ENCODE measurements around the gene YPEL2.

Gene YPEL2

GRCh38 chr17:59423137-59423724 is 91.8 kb downstream of the YPEL2 start (continued):
- TF ChIP-seq ZNF704 (tag by site-specific recombination; IDR thresholded peaks at IDR 0.05) (no peak), ATF2 (tag by site-specific recombination; IDR thresholded peaks at IDR 0.05; ENCODE audit: low read depth) (no peak)

GRCh38 chr17:59423903-59424302 is 92.4 kb downstream of the YPEL2 start:
- Histone ChIP-seq H3K4me3 (ENCODE audit: low read depth, low read length) (no peak overlapping the region), H3K36me3 (ENCODE audit: control insufficient read depth in 2 of 2, insufficient read depth in 1 of 2, low read length in 2 of 2) (no peaks in the 10 kb centered on the region), H3K4me1 (ENCODE audit: control insufficient read depth, insufficient read depth, low read length) (no peaks in the 10 kb centered on the region; the same call in 1 of the 2 replicates), H3K9me3 (ENCODE audit: control insufficient read depth, insufficient read depth, low read depth, low read length) (no peaks in the 10 kb centered on the region), H3K27ac (ENCODE audit: extremely low read depth, low read depth, low read length) (no peak overlapping the region)
- CTCF ChIA-PET: interaction anchor here (0.6 to 3.8 kb wide), 8 partner anchors 9 to 204 kb away, joined by 3 to 24 read pairs (median 3); partner anchors contain the start of gene GDPD1
- TF ChIP-seq ZNF548 (tag by site-specific recombination; IDR thresholded peaks at IDR 0.05) (no peak), ZNF596 (tag by site-specific recombination; IDR thresholded peaks at IDR 0.05) (no peak)
- POLR2A ChIA-PET: no interaction called here

- ChIA-PET POLR2A (no interaction called here), CTCF (interaction anchor here (0.6 to 3.8 kb wide), 7 partner anchors 16 to 204 kb away, joined by 3 to 24 read pairs (median 4); partner anchors contain the start of gene GDPD1)
Observed at GRCh38 chr17:59424331-59424730, 92.9 kb downstream of the YPEL2 start.

GRCh38 chr17:59425085-59425931 is 93.9 kb downstream of the YPEL2 start:
- no peak for TF ChIP-seq ZSCAN16 (tag by site-specific recombination; IDR thresholded peaks at IDR 0.05)
- no peak for TF ChIP-seq ZEB2 (tag by site-specific recombination; IDR thresholded peaks at IDR 0.05)
- no peak for TF ChIP-seq ZNF747 (tag by site-specific recombination; IDR thresholded peaks at IDR 0.05)
- no peak for TF ChIP-seq ZNF133 (tag by site-specific recombination; IDR thresholded peaks at IDR 0.05)
- TF ChIP-seq ZNF48 (tag by site-specific recombination; IDR thresholded peaks at IDR 0.05): no peak
- TF ChIP-seq ZBTB17 (tag by site-specific recombination; IDR thresholded peaks at IDR 0.05): no peak
- no peak for TF ChIP-seq GFI1B (tag by site-specific recombination; IDR thresholded peaks at IDR 0.05)
- no peak for TF ChIP-seq ZNF529 (tag by site-specific recombination; IDR thresholded peaks at IDR 0.05; ENCODE audit: insufficient replicate concordance)
- TF ChIP-seq KLF17 (tag by site-specific recombination; IDR thresholded peaks at IDR 0.05): no peak
- TF ChIP-seq GLI2 (tag by site-specific recombination; IDR thresholded peaks at IDR 0.05; ENCODE audit: borderline replicate concordance, low read depth): no peak
- POLR2A ChIA-PET: no interaction called here
- Histone ChIP-seq H3K27ac (ENCODE audit: extremely low read depth, low read depth, low read length) (no peak overlapping the region), H3K4me1 (ENCODE audit: control insufficient read depth, insufficient read depth, low read length) (no peaks in the 10 kb centered on the region; the same call in 1 of the 2 replicates), H3K9me3 (ENCODE audit: control insufficient read depth, insufficient read depth, low read depth, low read length) (no peaks in the 10 kb centered on the region), H3K4me3 (ENCODE audit: low read depth, low read length) (no peak overlapping the region), H3K36me3 (ENCODE audit: control insufficient read depth in 2 of 2, insufficient read depth in 1 of 2, low read length in 2 of 2) (no peaks in the 10 kb centered on the region)
- CTCF ChIA-PET: interaction anchor here (0.6 to 3.8 kb wide), 4 partner anchors 14 to 109 kb away, joined by 3 to 24 read pairs (median 4); no protein-coding TSS in a partner anchor

More at GRCh38 chr17:59424331-59424730, 92.9 kb downstream of the YPEL2 start:
- H3K36me3 ChIP-seq (ENCODE audit: control insufficient read depth in 2 of 2, insufficient read depth in 1 of 2, low read length in 2 of 2): no peaks in the 10 kb centered on the region
- H3K4me1 ChIP-seq (ENCODE audit: control insufficient read depth, insufficient read depth, low read length): no peaks in the 10 kb centered on the region; the same call in 1 of the 2 replicates
- no peaks in the 10 kb centered on the region for H3K9me3 ChIP-seq (ENCODE audit: control insufficient read depth, insufficient read depth, low read depth, low read length)
- no peak overlapping the region for H3K27ac ChIP-seq (ENCODE audit: extremely low read depth, low read depth, low read length)
- H3K4me3 ChIP-seq (ENCODE audit: low read depth, low read length): no peak overlapping the region
- no peak for TF ChIP-seq ZNF549 (tag by site-specific recombination; IDR thresholded peaks at IDR 0.05)

All from HEK293 (cell line).